Endodermal cell (in vitro differentiated cells): Measurements from ENCODE around the gene ZNF227. TPM values are rescaled to one million over a fixed set of nuclear protein-coding genes. Genes with fewer than 3 reads are reported as not detected.

ENCODE experiments used
- DNase-seq: peaks from one replicate; pipeline ENCODE4 v3.0.0-alpha.2; 2017
- H3K27ac ChIP-seq: 2 replicates; pipeline ENCODE4 v1.5.1; 2013; ENCODE audit warnings: mild to moderate bottlenecking, low read depth, low read length, moderate library complexity
- H3K27me3 ChIP-seq: 2 replicates; pipeline ENCODE4 v1.6.1; 2013; ENCODE audit warnings: mild to moderate bottlenecking, low read length, moderate library complexity; ENCODE audit not compliant: insufficient read depth, control insufficient read depth, poor library complexity, severe bottlenecking
- H3K36me3 ChIP-seq: 2 replicates; pipeline ENCODE4 v1.7.0; 2013; ENCODE audit warnings: mild to moderate bottlenecking, low read length, moderate library complexity; ENCODE audit not compliant: control insufficient read depth, insufficient read depth
- H3K4me1 ChIP-seq: one replicate; pipeline ENCODE4 v1.7.0; 2013; ENCODE audit warnings: low read length; ENCODE audit not compliant: control insufficient read depth, insufficient read depth
- H3K4me3 ChIP-seq: 2 replicates; pipeline ENCODE4 v1.5.1; 2013; ENCODE audit warnings: mild to moderate bottlenecking, low read length, moderate library complexity
- H3K9ac ChIP-seq: 2 replicates; pipeline ENCODE4 v1.6.1; 2013; ENCODE audit warnings: mild to moderate bottlenecking, low read length, moderate library complexity; ENCODE audit not compliant: poor library complexity, severe bottlenecking; ENCODE audit errors: extremely low read depth
- H3K9me3 ChIP-seq: 2 replicates; pipeline ENCODE4 v1.6.1; 2013; ENCODE audit warnings: mild to moderate bottlenecking, low read length, moderate library complexity; ENCODE audit not compliant: control insufficient read depth
- H3K27ac Mint-ChIP-seq: 2 replicates; pipeline ENCODE4 v1.8.0; 2020; ENCODE audit warnings: mixed read lengths
- H3K27me3 Mint-ChIP-seq: 2 replicates; pipeline ENCODE4 v1.8.0; 2021; ENCODE audit warnings: mild to moderate bottlenecking, mixed read lengths; ENCODE audit not compliant: insufficient read depth
- H3K36me3 Mint-ChIP-seq: 2 replicates; pipeline ENCODE4 v1.8.0; 2020; ENCODE audit warnings: low read depth, mixed read lengths
- H3K4me1 Mint-ChIP-seq: 2 replicates; pipeline ENCODE4 v1.8.0; 2020; ENCODE audit warnings: mixed read lengths
- H3K4me3 Mint-ChIP-seq: 2 replicates; pipeline ENCODE4 v1.8.0; 2020; ENCODE audit warnings: mild to moderate bottlenecking, moderate library complexity, mixed read lengths
- H3K9me3 Mint-ChIP-seq: 2 replicates; pipeline ENCODE4 v1.8.0; 2020; ENCODE audit warnings: mild to moderate bottlenecking, mixed read lengths
- CTCF ChIP-seq: fragments of 200-600 bp; sonication (generic); conservative IDR thresholded peaks from 2 replicates; pipeline ENCODE4 v1.5.0; 2021; ENCODE audit warnings: antibody characterized with exemption, mild to moderate bottlenecking
- WGBS, 2 experiments: methylation state at CpG; one replicate each; pipeline versions ENCODE4 v1.1.5 to v1.1.7; 2013; ENCODE audit warnings: missing lambda C conversion rate in 2 of 2, mixed read lengths in 1 of 2; ENCODE audit not compliant: insufficient coverage in 1 of 2, insufficient read length in 1 of 2; 5-methylcytosine and 5-hydroxymethylcytosine counted together
- total RNA-seq, 2 donors: library from RNA; stranded (reverse); fragmentation: NEBNext Ultra II Directional in 1 of 2; extraction: Animal tissue kit (Norgen Biotek cat#: 25700) in 1 of 2; gene quantifications; 2 replicates in 1 of 2; 3 replicates in 1 of 2; pipeline ENCODE4 v1.2.1, GENCODE V29; 2021

Gene ZNF227
- total RNA-seq, 2 donors from 2014 or later = 27.6 to 27.8 TPM

GRCh38 chr19:44254496-44254895, 42.2 kb downstream of the ZNF227 start:
- DNase-seq = no peak
- Histone ChIP-seq H3K9me3 (peaks cover 76% of the 10 kb centered on the region), H3K4me1 (no peaks in the 10 kb centered on the region), H3K36me3 (no peaks in the 10 kb centered on the region), H3K27me3 (no peaks in the 10 kb centered on the region), H3K27ac (no peak overlapping the region), H3K4me3 (no peak overlapping the region), H3K9ac (no peak overlapping the region)
- Mint-ChIP-seq H3K9me3 (peaks cover 73% of the 10 kb centered on the region), H3K4me1 (no peaks in the 10 kb centered on the region), H3K27me3 (peaks cover 8% of the 10 kb centered on the region), H3K27ac (no peak overlapping the region), H3K36me3 (peaks cover 28% of the 10 kb centered on the region), H3K4me3 (no peak overlapping the region)
- WGBS, 2 experiments = 97% methylated on average over 2 of the region's 2 CpGs; no CpG with 5 or more reads in 1 of the 2 experiments
- TF ChIP-seq CTCF = no peak

GRCh38 chr19:44255705-44256411, 43.5 kb downstream of the ZNF227 start:
- Histone ChIP-seq H3K9me3 (peaks cover 62% of the 10 kb centered on the region), H3K36me3 (no peaks in the 10 kb centered on the region), H3K4me1 (no peaks in the 10 kb centered on the region), H3K4me3 (no peak overlapping the region), H3K27me3 (no peaks in the 10 kb centered on the region), H3K27ac (no peak overlapping the region), H3K9ac (no peak overlapping the region)
- Mint-ChIP-seq H3K4me3 (no peak overlapping the region), H3K27me3 (peaks cover 8% of the 10 kb centered on the region), H3K27ac (no peak overlapping the region), H3K9me3 (peaks cover 59% of the 10 kb centered on the region), H3K36me3 (peaks cover 16% of the 10 kb centered on the region), H3K4me1 (peaks cover 7% of the 10 kb centered on the region)
- TF ChIP-seq CTCF = no peak
- no peak for DNase-seq

- Mint-ChIP-seq H3K27ac (no peak overlapping the region), H3K9me3 (peaks cover 36% of the 10 kb centered on the region), H3K4me3 (no peak overlapping the region), H3K4me1 (peaks cover 7% of the 10 kb centered on the region), H3K27me3 (no peaks in the 10 kb centered on the region), H3K36me3 (peaks cover 11% of the 10 kb centered on the region)
- no peaks in the 10 kb centered on the region for H3K27me3 ChIP-seq
- H3K9ac ChIP-seq = no peak overlapping the region
- TF ChIP-seq CTCF = no peak
- no peaks in the 10 kb centered on the region for H3K4me1 ChIP-seq
- DNase-seq = no peak
- no peak overlapping the region for H3K4me3 ChIP-seq
- H3K27ac ChIP-seq = no peak overlapping the region
- peaks cover 40% of the 10 kb centered on the region for H3K9me3 ChIP-seq
- H3K36me3 ChIP-seq = no peaks in the 10 kb centered on the region
- WGBS, 2 experiments = 83% methylated on average over 1 of the region's 1 CpG; no CpG with 5 or more reads in 1 of the 2 experiments
Measured at GRCh38 chr19:44258136-44258535, 45.8 kb downstream of the ZNF227 start.
